NCI-H82 (cell line): Measurements from ENCODE around the gene PHEX.

Experiments
- DNase-seq: peaks from one replicate; lab custom pipeline; 2025; lab: John Stamatoyannopoulos, UW

Gene PHEX

GRCh38 chrX:22032084-22032483, at the start of gene PHEX:
TSS of gene PHEX (plus strand) at chrX:22032325. CDS start at chrX:22033006, 681 bp downstream.
- no peak for DNase-seq

GRCh38 chrX:21985332-21985777, 46.8 kb upstream of the PHEX start:
- peak; percentile 85 for DNase-seq

- no peak for DNase-seq
Measured at GRCh38 chrX:21986596-21986995, 45.5 kb upstream of the PHEX start.

GRCh38 chrX:21989384-21989783, 42.7 kb upstream of the PHEX start:
- DNase-seq: no peak

GRCh38 chrX:21990832-21991231, 41.3 kb upstream of the PHEX start:
- DNase-seq: no peak

- DNase-seq: no peak
Measured at GRCh38 chrX:21991504-21991903, 40.6 kb upstream of the PHEX start.

DNA sequence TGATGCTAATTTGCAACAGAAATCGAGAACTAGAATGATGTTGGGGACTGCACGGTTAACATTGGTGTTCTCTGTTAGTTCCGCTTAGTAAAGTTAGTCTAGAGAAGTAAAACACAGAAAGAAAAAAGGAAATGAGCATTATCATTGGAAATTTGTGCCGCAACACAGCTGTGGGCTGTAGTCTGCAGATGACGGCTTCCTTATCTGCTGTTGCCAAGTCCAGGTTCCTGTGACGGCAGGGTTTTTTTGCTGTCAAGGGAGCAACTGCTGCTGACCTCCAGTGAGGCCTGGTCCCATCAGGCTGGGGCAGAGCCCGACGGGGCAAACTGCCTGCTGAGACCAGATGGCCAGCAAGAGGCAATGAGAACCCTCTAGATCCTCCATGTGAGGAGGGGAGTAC, 38.9 kb upstream of the PHEX start:
- DNase-seq: no peak

DNA sequence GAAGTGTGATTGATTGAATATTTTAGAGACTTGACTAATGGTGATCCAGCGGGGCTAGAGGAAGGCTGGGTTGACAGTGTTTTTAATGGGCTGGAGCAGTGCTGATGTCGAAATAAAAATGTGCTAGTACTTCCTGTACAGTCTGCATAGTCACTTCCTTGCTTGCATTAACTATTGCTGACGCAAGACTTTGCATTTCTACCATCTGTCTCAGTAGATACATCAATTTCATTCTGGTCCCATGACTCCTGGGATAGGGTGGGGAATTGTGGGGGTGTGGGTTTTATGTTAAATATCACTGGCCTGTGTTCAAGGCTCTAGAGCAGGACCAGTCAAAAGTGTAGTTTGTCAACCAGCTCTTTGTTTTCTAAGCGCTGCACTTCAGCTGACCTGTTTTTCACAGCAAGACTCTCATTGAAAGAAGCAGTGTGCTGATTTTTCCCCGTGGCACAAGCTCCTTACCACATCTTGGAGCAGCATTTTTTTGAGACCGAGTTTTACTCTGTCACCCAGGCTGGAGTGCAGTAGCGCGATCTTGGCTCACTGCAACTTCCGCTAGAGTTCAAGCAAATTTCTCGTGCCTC, 35.2 kb upstream of the PHEX start:
- DNase-seq: no peak

DNA sequence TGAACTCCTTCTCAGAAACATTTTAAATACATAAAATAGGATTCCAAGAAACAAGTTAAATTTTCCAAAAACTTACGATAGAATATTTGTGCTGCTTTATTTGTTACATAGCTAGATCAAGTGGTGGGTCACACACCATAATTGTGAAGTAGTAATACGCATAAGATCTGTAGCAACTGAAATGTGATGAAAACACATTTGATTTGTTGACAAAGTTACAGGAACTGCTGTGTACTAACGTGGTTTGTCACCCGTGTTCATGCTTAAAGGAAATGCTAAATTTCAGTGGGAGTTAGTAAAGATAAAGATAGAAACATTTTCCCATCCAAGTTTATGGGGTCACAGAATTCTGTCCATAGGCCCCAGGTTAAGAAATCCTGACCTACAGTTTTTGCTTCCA, 34.1 kb upstream of the PHEX start:
- no peak for DNase-seq

- DNase-seq: no peak
Measured at GRCh38 chrX:22004866-22005265, 27.3 kb upstream of the PHEX start.

GRCh38 chrX:22012051-22012450, 20.1 kb upstream of the PHEX start:
- no peak for DNase-seq

DNA sequence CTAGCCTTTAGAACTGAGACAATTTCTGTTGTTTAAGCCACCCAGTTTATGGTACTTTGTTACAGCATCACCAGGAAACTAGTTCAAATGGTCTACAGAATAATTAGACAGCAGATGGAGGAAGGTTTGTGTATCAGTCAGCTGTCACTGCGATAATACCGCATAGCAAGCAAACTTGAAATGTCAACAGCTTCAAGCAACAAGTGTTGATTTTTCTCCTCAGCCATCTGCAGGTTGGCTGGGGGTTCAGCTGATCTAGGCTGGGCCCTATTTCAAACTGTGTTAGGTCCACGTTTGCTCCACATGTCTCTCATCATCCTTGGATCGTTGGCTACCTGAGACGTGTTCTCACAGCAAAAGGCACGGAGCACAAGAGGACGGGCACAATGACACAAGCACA, 19.2 kb upstream of the PHEX start:
- DNase-seq: no peak

DNA sequence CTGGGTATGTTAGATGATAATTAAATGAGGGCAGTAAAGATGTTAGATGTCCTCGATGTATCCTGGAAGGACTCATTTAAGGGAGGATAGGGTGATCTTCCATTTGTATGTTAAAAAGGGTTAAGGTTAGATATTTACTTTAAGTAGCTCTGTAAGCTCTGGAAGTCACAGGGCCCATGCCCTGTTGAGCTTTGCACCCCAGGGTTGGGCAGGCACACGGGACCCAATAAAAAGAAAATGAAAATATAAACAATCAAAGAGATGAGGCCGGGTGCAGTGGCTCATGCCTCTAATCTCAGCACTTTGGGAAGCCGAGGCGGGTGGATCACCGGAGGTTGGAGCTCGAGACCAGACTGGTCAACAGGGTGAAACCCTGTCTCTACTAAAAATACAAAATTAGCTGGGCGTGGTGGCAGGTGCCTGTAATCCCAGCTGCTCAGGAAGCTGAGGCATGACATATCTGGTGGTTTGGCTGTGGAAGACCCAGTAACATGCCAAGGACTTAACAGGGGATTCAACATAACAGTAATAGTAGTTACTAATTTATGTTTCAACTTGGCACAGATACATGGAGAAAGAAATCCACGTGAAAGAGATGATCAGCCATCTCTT, 16.9 kb upstream of the PHEX start:
- no peak for DNase-seq

DNA sequence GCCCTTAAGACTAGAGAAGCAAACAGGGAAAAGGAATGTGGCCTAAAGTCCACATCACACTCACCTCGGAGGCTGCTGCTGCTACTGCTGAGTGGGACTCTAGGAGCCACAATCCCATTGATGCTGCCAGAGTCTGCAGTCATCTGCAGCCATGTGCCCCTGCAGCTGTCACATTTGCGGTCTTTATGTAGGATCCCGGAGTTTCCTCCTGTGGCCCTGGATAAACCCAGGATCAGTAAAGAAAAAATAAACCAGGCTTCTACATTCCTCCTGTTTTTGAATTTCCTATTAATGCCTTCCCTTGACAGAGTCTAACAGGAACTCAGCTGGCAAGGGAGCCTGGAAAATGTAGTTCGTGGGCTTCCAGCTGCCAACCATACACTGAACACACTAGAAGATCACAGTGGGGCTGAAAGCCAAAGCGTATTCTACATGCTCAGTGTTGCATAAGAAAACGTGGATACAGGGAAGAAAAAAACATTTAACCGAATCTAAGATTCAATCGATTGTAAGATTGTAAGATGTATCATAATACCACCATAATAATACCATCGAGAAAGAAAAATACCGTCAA, 10.3 kb upstream of the PHEX start:
- no peak for DNase-seq

DNA sequence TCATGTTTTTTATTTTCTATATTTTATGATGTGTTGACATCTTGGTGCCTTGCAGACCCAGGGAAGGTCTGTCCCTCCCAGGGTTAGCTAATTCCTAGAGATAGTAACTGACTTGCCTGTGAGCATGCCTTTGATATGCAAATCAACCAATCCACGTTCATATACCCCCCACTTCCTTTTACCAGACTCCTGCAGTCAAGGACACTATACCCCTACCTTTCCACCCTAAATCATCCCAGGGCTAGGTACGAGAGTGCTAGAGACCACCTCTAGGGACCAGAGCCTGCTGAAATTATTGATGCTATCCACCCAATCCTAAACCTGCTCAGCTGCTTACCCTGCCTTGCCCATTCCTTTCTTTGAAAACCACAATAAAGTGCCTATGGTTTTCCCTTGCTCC, 7.5 kb upstream of the PHEX start:
- DNase-seq: no peak

GRCh38 chrX:22025751-22026150, 6.4 kb upstream of the PHEX start:
- DNase-seq: no peak

GRCh38 chrX:22026731-22027130, 5.4 kb upstream of the PHEX start:
- no peak for DNase-seq

DNA sequence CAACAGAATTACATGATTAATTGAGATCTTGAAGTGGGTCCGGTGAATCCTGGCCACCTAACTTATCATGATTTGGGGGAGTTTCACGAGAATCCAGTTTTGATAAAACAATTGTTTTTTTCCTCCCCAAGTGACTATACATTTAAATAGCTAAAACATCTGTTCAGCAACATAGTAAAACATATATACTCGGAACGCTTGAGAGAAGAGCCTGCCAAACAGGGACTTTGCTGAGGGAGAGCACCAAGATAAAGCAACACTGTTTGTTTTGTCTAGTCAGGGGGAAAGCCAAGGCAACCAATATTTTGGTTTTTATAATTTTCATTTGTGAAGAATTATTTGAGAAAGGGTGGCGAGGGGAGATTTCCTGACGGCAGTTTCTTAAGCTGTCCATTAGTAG, 381 bp downstream of the PHEX start:
- DNase-seq: no peak

DNA sequence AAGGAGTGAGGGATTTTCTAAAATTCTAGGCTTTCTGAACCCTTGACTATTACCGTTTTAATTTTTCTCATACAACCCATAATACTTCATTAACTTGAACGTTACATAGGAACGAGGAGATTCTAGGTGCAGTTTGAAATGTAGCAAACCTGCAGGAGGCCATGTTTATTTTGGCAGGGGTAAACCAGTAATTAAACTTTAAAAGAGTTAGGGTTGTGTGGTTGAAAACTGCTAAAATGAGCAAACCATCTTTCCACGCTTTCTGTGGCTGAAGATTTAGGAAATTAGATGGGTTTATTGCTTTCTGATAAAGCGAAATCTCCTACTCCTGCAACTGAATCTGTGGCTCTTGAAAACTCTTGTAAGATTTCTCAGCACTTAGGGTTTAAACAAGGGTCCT, 1.7 kb downstream of the PHEX start:
- no peak for DNase-seq

- no peak for DNase-seq
Measured at GRCh38 chrX:22035236-22035635, 3.1 kb downstream of the PHEX start.

DNA sequence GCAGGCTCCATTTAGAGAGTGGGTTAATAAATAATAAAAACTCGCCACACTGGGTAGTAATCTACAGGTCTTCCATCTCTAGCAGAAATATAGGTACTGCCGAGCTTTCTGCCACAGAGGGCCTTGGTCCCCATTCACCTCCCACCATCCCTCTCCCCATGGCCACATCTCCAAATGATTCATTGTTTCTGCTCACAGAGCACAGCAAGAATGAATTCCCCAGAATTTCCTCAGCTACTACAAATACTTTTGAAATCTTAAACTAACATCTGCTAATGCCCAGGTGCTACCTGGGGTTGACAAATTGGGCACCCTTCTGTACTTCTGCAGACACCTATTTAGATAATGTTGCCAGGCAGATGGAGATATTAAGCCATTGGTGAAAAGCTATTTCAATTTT, 5.1 kb downstream of the PHEX start:
- DNase-seq: no peak

GRCh38 chrX:22037911-22038537, 5.9 kb downstream of the PHEX start:
- DNase-seq: no peak

DNA sequence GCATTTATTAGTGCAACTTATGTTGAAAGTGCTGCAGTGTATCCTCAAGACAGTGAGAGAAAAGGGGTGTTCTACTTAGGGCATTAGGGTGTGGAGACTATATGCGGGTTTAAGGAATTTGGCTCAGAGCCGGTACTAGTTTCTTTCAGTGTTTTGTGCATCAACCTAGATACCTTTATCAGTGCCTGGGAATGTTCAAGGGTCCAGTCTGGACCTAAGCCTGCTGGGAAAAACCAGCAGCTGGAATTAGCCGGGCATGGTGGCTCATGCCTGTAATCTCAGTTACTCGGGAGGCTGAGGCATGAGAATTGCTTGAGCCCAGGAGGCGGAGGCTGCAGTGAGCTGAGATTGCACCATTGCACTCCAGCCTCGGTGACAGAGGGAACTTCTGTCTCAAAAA, 7.4 kb downstream of the PHEX start:
- no peak for DNase-seq
